T-cell (primary cell): Measurements from ENCODE around the gene SLIT3. TPM values are rescaled to one million over a fixed set of nuclear protein-coding genes. Genes with fewer than 3 reads are reported as not detected.
"Not testable (repeated sequence)": the region's sequence is repeated elsewhere in the genome, so short reads cannot be mapped to it uniquely, and the experiment has no call there.

ENCODE experiments used
- ATAC-seq, 4 experiments: fragments of 200-7000 bp in 3 of 4; fragments of 150-1000 bp in 1 of 4; cut with Tn5 transposase; replicated peaks in 1 of 4; 1 replicate in 3 of 4; 2 replicates in 1 of 4; pipeline ENCODE4 v1.10.0; 2021; ENCODE audit warnings: moderate library complexity in 3 of 4, mild to moderate bottlenecking in 2 of 4, moderate number of reproducible peaks in 1 of 4
- CTCF ChIA-PET, 2 donors: fragments of 300-600 bp; sonication (Branson Sonifier 250); formaldehyde crosslinking; loops; one replicate each; lab custom pipeline; 2022; ENCODE audit warnings: antibody characterized with exemption in 2 of 2; lab: Charles Lee
- POLR2A ChIA-PET, 2 donors: fragments of 300-600 bp; sonication (Branson Sonifier 250); formaldehyde crosslinking; loops; one replicate each; lab custom pipeline; 2022; ENCODE audit warnings: antibody characterized with exemption in 2 of 2; lab: Charles Lee
- DNase-seq, 35 experiments: peaks; one replicate each; pipeline versions ENCODE4 v3.0.0 to v3.0.0-alpha.2; 2013 to 2023
- H3K27ac ChIP-seq: one replicate; pipeline ENCODE4 v1.5.1; 2013; ENCODE audit warnings: low read length
- H3K27me3 ChIP-seq, 2 experiments: replicated peaks in 1 of 2; 1 replicate in 1 of 2; 2 replicates in 1 of 2; pipeline versions ENCODE4 v1.6.1 to v1.7.0; 2013; ENCODE audit warnings: low read length in 1 of 2, mixed read lengths in 1 of 2; ENCODE audit not compliant: control insufficient read depth in 2 of 2, insufficient read depth in 2 of 2; ENCODE audit errors: extremely low read depth in 1 of 2
- H3K36me3 ChIP-seq, 2 donors: 1 replicate in 1 of 2; 2 replicates in 1 of 2; pipeline versions ENCODE4 v1.6.1 to v1.7.0; 2013; ENCODE audit warnings: low read length in 1 of 2; ENCODE audit not compliant: control insufficient read depth in 2 of 2, insufficient read depth in 1 of 2; ENCODE audit errors: extremely low read depth in 1 of 2
- H3K4me1 ChIP-seq, 2 experiments: 1 replicate in 1 of 2; 2 replicates in 1 of 2; pipeline versions ENCODE4 v1.6.1 to v1.7.0; 2013; ENCODE audit warnings: low read length in 2 of 2, mixed read lengths in 1 of 2; ENCODE audit not compliant: insufficient read depth in 2 of 2, control insufficient read depth in 1 of 2; ENCODE audit errors: extremely low read depth in 1 of 2
- H3K4me3 ChIP-seq, 2 donors: 1 replicate in 1 of 2; 2 replicates in 1 of 2; pipeline versions ENCODE4 v1.5.1 to v1.7.0; 2013; ENCODE audit warnings: mild to moderate bottlenecking in 2 of 2, low read length in 1 of 2, moderate library complexity in 1 of 2; ENCODE audit not compliant: control insufficient read depth in 1 of 2; ENCODE audit errors: extremely low read depth in 1 of 2
- H3K9me3 ChIP-seq: 2 replicates; pipeline ENCODE4 v1.7.0; 2013
- H3K27ac Mint-ChIP-seq, 2 donors: one replicate each; pipeline ENCODE4 v1.8.0; 2020 to 2021; ENCODE audit warnings: mild to moderate bottlenecking in 2 of 2, mixed read lengths in 2 of 2
- H3K27me3 Mint-ChIP-seq, 2 donors: one replicate each; pipeline ENCODE4 v1.8.0; 2021 to 2022; ENCODE audit warnings: mixed read lengths in 2 of 2
- H3K36me3 Mint-ChIP-seq: one replicate; pipeline ENCODE4 v1.8.0; 2021; ENCODE audit warnings: mixed read lengths
- H3K4me1 Mint-ChIP-seq, 3 donors: one replicate each; pipeline ENCODE4 v1.8.0; 2020 to 2022; ENCODE audit warnings: mixed read lengths in 3 of 3, mild to moderate bottlenecking in 1 of 3
- H3K4me3 Mint-ChIP-seq, 3 donors: one replicate each; pipeline ENCODE4 v1.8.0; 2020 to 2022; ENCODE audit warnings: mild to moderate bottlenecking in 3 of 3, mixed read lengths in 3 of 3, moderate library complexity in 3 of 3
- H3K9me3 Mint-ChIP-seq, 3 donors: one replicate each; pipeline ENCODE4 v1.8.0; 2020 to 2022; ENCODE audit warnings: mixed read lengths in 3 of 3
- WGBS: methylation state at CpG from one replicate; pipeline ENCODE4 v1.1.5; 2013; ENCODE audit warnings: missing lambda C conversion rate; ENCODE audit not compliant: insufficient coverage; 5-methylcytosine and 5-hydroxymethylcytosine counted together
- total RNA-seq, 35 experiments: library from RNA in 6 of 35; stranded (reverse) in 6 of 35; fragments of 120-200 nt in 1 of 35; gene quantifications; one replicate each; pipeline versions ENCODE4 v1.2.1 to v1.2.4 and lab custom pipeline; 2013 to 2026

SLIT3 gene
- total RNA-seq, 5 donors from 2014 or later (not counting 1 experiment from before 2014, with no cell fraction given) = 0.13 to 0.32 (median 0.13) TPM; not detected in 2

DNA sequence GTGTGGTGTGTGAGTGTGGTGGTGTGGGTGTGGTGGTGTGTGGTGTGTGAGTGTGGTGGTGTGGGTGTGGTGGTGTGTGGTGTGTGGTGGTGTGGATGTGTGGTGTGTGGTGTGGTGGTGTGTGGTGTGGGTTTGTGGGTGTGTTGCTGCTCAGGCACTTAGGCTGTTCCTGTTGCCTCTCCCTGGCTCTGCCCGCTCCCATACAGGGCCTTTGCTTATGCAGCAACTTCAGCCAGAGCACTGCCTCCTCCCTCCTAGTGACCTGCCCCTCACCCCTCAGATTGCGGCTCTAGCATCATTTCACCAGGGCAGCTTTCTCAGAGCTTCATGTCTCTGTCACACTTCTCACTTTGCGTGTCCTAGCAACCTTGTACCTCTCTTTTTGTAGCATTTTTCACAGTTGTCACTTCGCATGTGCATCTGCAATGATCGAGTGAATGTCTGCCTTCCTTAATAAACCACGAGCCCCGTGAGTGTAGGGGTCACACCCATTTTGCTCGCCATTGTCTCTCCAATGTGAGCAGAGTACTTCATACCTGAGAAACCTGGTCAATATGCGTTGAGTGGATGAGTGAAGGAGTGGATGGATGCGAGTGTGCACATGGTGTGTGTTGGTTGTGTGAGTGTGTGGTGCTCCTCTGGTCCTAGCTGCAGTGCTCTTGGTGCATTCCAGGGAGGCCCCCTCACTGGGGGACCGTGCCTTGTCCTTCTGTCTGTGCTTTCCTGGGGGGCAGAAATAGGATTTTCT lies 553.9 kb downstream of the SLIT3 start:
- ChIA-PET POLR2A (no interaction called here), CTCF (interaction anchor here (0.5 to 0.6 kb wide), 2 partner anchors 12 to 95 kb away, joined by 3 read pairs; no protein-coding TSS in a partner anchor)
- Mint-ChIP-seq H3K36me3 (no peaks in the 10 kb centered on the region), H3K9me3 (peaks cover 4 to 7% (median 4%) of the 10 kb centered on the region in 3 donors), H3K4me1 (peaks cover 0 to 9% (median 0%) of the 10 kb centered on the region in 3 donors), H3K27ac (no peak overlapping the region), H3K4me3 (no peak overlapping the region), H3K27me3 (peaks cover 3 to 4% of the 10 kb centered on the region in 2 donors)
- Histone ChIP-seq H3K27me3 (peaks cover 0 to 4% of the 10 kb centered on the region in 2 experiments), H3K36me3 (no peaks in the 10 kb centered on the region), H3K4me3 (no peak overlapping the region), H3K4me1 (no peaks in the 10 kb centered on the region), H3K27ac (no peak overlapping the region), H3K9me3 (no peaks in the 10 kb centered on the region)
- no peak for DNase-seq
- no peak for ATAC-seq
- 86% methylated on average over 7 of the region's 11 CpGs for WGBS

DNA sequence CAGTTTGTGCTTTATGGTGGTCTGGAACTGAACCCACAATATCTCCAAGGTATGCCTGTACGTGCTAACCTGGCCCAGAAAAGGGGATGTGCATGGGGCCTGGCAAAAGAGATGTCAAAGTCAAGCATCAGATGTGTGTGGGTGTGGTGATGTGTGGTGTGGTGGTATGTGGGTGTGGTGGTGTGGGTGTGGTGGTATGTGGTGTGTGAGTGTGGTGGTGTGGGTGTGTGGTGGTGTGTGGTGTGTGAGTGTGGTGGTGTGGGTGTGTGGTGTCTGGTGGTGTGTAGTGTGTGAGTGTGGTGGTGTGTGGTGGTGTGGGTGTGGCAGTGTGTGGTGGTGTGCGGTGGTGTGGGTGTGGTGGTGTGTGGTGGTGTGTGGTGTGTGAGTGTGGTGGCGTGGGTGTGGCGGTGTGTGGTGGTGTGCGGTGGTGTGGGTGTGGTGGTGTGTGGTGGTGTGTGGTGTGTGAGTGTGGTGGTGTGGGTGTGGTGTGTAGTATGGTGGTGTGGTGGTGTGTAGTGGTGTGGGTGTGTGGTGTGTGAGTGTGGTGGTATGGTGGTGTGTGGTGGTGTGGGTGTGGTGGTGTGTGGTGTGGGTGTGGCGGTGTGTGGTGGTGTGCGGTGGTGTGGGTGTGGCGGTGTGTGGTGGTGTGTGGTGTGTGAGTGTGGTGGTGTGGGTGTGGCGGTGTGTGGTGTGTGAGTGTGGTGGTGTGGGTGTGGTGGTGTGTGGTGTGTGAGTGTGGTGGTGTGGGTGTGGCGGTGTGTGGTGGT lies 554.6 kb downstream of the SLIT3 start:
- H3K9me3 ChIP-seq, CTCF ChIA-PET, POLR2A ChIA-PET, H3K27me3 Mint-ChIP-seq, H3K27me3 ChIP-seq, H3K27ac ChIP-seq, H3K4me1 ChIP-seq, H3K27ac Mint-ChIP-seq, H3K4me3 ChIP-seq, H3K9me3 Mint-ChIP-seq, H3K4me3 Mint-ChIP-seq, H3K36me3 ChIP-seq, ATAC-seq, H3K4me1 Mint-ChIP-seq, H3K36me3 Mint-ChIP-seq, DNase-seq: not testable (repeated sequence)
- 75% methylated on average over 1 of the region's 10 CpGs for WGBS

- Histone ChIP-seq H3K36me3 (no peaks in the 10 kb centered on the region), H3K27me3 (peaks cover 0 to 4% of the 10 kb centered on the region in 2 experiments), H3K9me3 (no peaks in the 10 kb centered on the region), H3K27ac (no peak overlapping the region), H3K4me3 (no peak overlapping the region), H3K4me1 (no peaks in the 10 kb centered on the region)
- ATAC-seq (no peak), DNase-seq (no peak)
- H3K27me3 Mint-ChIP-seq = peaks cover 0 to 3% of the 10 kb centered on the region in 2 donors
- POLR2A ChIA-PET = no interaction called here
- WGBS = 94% methylated on average over 2 of the region's 7 CpGs
- no peak overlapping the region for H3K27ac Mint-ChIP-seq
- H3K36me3 Mint-ChIP-seq = no peaks in the 10 kb centered on the region
- H3K4me3 Mint-ChIP-seq = no peak overlapping the region
- CTCF ChIA-PET = no interaction called here
- peaks cover 0 to 9% (median 0%) of the 10 kb centered on the region in 3 donors for H3K4me1 Mint-ChIP-seq
- H3K9me3 Mint-ChIP-seq = peaks cover 4 to 7% (median 4%) of the 10 kb centered on the region in 3 donors
Measured at GRCh38 chr5:168743617-168744016, 557.3 kb downstream of the SLIT3 start.

- H3K4me1 ChIP-seq, CTCF ChIA-PET, H3K27ac Mint-ChIP-seq, H3K36me3 Mint-ChIP-seq, H3K4me3 Mint-ChIP-seq, ATAC-seq, H3K36me3 ChIP-seq, POLR2A ChIA-PET, H3K4me1 Mint-ChIP-seq, H3K4me3 ChIP-seq, DNase-seq, H3K9me3 Mint-ChIP-seq, H3K27me3 Mint-ChIP-seq, H3K9me3 ChIP-seq, H3K27ac ChIP-seq, H3K27me3 ChIP-seq: not testable (repeated sequence)
- WGBS = no CpG with 5 or more reads among the region's 2 CpGs
Measured at GRCh38 chr5:168742311-168742710, 558.6 kb downstream of the SLIT3 start.

- Histone ChIP-seq H3K27me3 (peaks cover 0 to 4% of the 10 kb centered on the region in 2 experiments), H3K4me3 (no peak overlapping the region), H3K27ac (no peak overlapping the region), H3K36me3 (no peaks in the 10 kb centered on the region), H3K4me1 (no peaks in the 10 kb centered on the region), H3K9me3 (no peaks in the 10 kb centered on the region)
- Mint-ChIP-seq H3K4me1 (no peaks in the 10 kb centered on the region), H3K27me3 (no peaks in the 10 kb centered on the region), H3K27ac (no peak overlapping the region), H3K9me3 (peaks cover 4% of the 10 kb centered on the region in 3 donors), H3K36me3 (no peaks in the 10 kb centered on the region), H3K4me3 (no peak overlapping the region)
- ChIA-PET CTCF (no interaction called here), POLR2A (no interaction called here)
- ATAC-seq (no peak), DNase-seq (no peak)
- WGBS = 76% methylated on average over 7 of the region's 8 CpGs
Measured at GRCh38 chr5:168740811-168741213, 560.1 kb downstream of the SLIT3 start.

DNA sequence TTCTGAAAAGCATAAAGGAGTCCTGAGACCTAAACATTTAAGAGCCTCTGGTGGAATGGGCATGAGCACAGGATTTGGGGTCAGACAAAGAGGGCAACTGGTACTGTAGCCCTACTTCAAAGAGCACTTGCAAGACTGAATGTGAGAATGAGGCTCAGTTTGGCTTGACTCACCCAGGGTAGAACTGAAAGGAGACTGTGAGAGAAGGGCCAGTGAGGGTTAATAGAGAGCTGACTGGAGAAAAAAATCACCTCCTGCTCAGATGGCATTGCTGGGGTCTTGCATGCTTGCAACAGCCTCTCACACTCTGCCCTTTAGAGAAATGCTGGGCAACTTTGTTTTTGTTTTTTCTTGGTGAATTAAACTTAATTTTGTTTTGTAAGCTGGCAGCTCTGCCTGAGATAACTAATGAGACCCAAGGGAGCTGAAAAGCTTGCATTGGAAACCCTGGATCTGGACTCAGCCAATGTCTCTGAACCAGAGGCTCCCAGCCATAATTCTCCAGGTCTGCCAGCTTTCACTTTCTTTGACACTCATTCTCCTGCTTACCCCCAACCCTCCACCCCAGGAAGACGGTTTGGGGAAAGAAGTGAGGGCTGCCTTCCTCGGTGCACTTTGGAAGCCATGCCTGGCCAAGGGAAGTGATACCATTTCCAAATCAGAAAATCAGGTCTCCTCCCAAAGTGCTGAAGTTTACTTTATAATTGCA lies 560.7 kb downstream of the SLIT3 start:
- WGBS = no CpG with 5 or more reads among the region's 2 CpGs
- Mint-ChIP-seq H3K27me3 (no peaks in the 10 kb centered on the region), H3K4me3 (no peak overlapping the region), H3K36me3 (no peaks in the 10 kb centered on the region), H3K27ac (no peak overlapping the region), H3K4me1 (no peaks in the 10 kb centered on the region), H3K9me3 (peaks cover 4% of the 10 kb centered on the region in 3 donors)
- H3K27ac ChIP-seq = no peak overlapping the region
- no peak overlapping the region for H3K4me3 ChIP-seq
- no peak for DNase-seq
- no peaks in the 10 kb centered on the region for H3K9me3 ChIP-seq
- H3K36me3 ChIP-seq = no peaks in the 10 kb centered on the region
- ATAC-seq = no peak
- ChIA-PET CTCF (no interaction called here), POLR2A (no interaction called here)
- H3K27me3 ChIP-seq = peaks cover 0 to 4% of the 10 kb centered on the region in 2 experiments
- no peaks in the 10 kb centered on the region for H3K4me1 ChIP-seq
